IPS DF 6.9 (cell line): ENCODE results near the gene ASAP3.

ENCODE experiments used
- DNase-seq: peaks from one replicate; pipeline ENCODE4 v3.0.0-alpha.2; 2013; ENCODE audit warnings: low read depth, low spot score
- H3K27ac ChIP-seq: one replicate; pipeline ENCODE4 v1.5.1; 2013; ENCODE audit warnings: low read length, control low read depth
- H3K27me3 ChIP-seq: 2 replicates; pipeline ENCODE4 v1.6.1; 2013; ENCODE audit warnings: mild to moderate bottlenecking, low read length; ENCODE audit not compliant: control insufficient read depth, insufficient read depth
- H3K36me3 ChIP-seq: 2 replicates; pipeline ENCODE4 v1.6.1; 2013; ENCODE audit warnings: low read length; ENCODE audit not compliant: control insufficient read depth, insufficient read depth
- H3K4me1 ChIP-seq: 2 replicates; pipeline ENCODE4 v1.6.1; 2013; ENCODE audit warnings: low read length; ENCODE audit not compliant: control insufficient read depth, insufficient read depth
- H3K4me3 ChIP-seq: 2 replicates; pipeline ENCODE4 v1.5.1; 2013; ENCODE audit warnings: mild to moderate bottlenecking, low read length
- H3K9me3 ChIP-seq: 2 replicates; pipeline ENCODE4 v1.6.1; 2013; ENCODE audit warnings: low read length, inconsistent platforms; ENCODE audit not compliant: control insufficient read depth, insufficient read depth
- WGBS: extraction: QIAGEN DNeasy Blood & Tissue Kit; methylation state at CpG from one replicate; pipeline ENCODE4 v1.1.7; 2013; ENCODE audit warnings: mixed read lengths, missing lambda C conversion rate; ENCODE audit not compliant: insufficient read length, insufficient coverage; 5-methylcytosine and 5-hydroxymethylcytosine counted together

Gene ASAP3

DNA sequence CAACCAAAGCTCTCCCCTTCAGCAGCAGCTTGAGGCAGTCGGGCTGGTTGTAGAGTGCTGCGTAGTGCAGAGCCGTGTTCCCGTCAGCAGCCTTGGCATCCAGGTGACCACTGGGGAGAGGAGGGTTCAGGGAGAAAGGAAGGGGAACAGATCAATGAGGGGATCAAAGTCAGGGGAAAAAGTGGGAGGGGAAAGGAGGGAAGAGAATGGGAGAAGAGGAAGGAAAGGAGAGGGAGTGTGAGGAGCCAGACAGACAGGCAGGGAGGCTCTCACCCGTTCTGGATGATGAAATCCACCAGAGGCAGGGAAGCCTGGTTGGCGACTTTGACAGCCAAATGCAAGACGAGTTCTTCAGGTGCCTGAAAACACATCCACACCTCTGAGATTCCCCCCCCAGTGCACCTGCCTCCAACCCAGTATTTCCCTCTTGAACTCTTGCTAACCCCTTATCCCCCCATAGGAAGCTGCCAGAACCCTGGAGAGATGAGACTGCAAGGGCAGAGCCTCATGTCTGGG lies 49.7 kb downstream of the ASAP3 start:
- Histone ChIP-seq H3K4me3 (no peak overlapping the region), H3K27me3 (no peaks in the 10 kb centered on the region), H3K36me3 (peaks cover 28% of the 10 kb centered on the region), H3K9me3 (no peaks in the 10 kb centered on the region), H3K4me1 (no peaks in the 10 kb centered on the region), H3K27ac (no peak overlapping the region)
- DNase-seq, result no peak
- no CpG with 5 or more reads among the region's 7 CpGs for WGBS

DNA sequence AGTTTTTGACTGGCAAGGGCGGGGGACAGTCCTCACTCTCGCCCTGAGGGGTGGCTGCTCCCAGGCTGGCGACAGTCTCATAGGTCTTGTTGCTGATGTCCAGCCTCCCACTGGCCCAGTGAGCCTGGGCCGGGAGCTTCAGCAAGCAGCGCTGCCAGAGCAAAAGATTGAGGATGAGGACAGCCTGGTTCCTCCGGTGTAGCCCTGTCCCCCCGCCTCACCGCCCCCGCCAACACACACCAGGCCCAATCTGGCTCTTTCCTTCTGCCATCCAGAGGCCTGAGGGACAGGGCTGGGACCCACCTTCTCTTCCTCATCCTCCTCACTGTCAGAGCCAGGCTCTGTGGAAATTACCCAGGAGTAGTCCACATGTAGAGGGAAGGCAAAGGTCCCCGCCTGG lies 50.9 kb downstream of the ASAP3 start:
- H3K36me3 ChIP-seq, result peaks cover 28% of the 10 kb centered on the region
- H3K27me3 ChIP-seq, result no peaks in the 10 kb centered on the region

DNA sequence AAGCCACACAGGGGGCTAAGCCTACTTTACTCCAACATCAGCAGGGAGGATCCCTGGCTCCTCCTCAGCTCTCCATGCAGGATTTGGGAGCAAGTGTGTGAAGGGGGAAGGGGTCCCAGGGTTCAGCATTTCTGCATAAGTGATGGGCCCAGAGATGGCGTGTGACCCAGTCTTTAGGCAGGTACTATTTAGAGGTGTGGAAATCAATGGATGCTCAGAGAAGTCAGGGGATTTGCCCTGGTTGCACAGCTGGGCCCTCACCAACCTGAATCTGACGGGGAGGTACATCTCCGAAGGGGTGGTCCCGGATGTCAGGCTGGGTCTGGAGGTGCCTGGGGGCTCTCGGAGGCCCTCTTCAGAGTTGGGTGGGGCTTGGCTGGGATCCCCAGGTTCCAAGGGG lies 52.5 kb downstream of the ASAP3 start:
- WGBS, result no CpG with 5 or more reads among the region's 5 CpGs
- Histone ChIP-seq H3K36me3 (peaks cover 28% of the 10 kb centered on the region), H3K27me3 (peaks cover 2% of the 10 kb centered on the region; the same call in 1 of the 2 replicates), H3K9me3 (no peaks in the 10 kb centered on the region), H3K27ac (no peak overlapping the region), H3K4me3 (no peak overlapping the region), H3K4me1 (no peaks in the 10 kb centered on the region)
- DNase-seq, result no peak

More for the DNA sequence above, 50.9 kb downstream of the ASAP3 start:
- Histone ChIP-seq H3K4me3 (no peak overlapping the region), H3K4me1 (no peaks in the 10 kb centered on the region), H3K9me3 (no peaks in the 10 kb centered on the region), H3K27ac (no peak overlapping the region)
- no peak for DNase-seq
- WGBS, result no CpG with 5 or more reads among the region's 10 CpGs

DNA sequence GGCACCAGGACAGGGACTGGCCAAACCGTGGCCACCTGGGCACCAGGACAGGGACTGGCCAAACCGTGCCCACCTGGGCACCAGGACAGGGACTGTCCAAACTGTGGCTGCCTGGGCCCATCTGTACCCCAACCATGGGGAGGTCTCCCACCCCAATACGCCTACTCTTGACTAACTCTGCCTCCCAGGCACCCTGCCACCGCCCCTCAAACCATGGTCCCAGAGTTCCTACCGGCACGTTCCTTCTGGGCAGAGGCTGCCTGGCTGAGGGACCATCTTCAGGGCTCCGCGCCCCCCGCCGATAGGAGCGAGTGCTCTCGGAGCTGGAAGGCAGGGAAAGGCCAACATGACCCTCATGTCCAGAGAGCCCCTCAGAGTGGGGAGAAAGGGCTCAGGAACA lies 53.2 kb downstream of the ASAP3 start:
- no CpG with 5 or more reads among the region's 12 CpGs for WGBS
- peaks cover 27% of the 10 kb centered on the region for H3K36me3 ChIP-seq

DNA sequence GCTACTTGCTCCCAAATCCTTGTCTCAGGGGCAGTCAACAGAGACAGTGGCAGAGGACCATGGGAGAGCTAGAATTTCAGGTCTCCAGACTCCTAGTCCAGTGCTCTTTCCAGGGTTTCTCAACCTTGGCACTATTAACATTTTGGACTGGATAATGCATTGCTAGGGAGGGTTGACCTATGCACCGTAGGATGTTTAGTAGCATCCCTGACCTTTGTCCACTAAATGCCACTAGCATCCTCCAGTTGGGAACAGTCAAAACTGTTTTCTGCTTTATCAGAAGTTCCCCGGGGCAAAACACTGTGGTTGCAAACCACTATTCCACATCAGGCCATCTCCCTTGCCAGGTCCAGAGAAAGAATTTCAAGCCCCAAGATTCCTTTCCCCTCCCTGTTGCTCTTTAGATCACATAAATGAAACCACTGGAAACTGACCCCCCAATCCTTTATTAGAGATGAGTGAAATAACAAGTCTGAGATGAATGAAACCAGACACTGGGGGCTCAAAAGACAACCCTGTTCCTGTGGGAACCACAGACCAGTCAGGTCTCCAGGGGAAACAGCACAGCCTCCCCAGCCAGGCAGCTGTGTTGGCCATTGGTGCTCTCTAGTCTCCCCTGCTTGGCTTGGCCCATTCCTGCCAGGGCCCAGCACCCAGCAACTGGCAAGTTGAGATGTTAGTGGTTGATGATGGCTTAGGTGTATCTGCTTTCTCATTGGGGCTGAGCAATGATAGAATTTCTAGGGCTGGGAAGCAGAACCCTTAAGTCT lies 55.7 kb downstream of the ASAP3 start:
- no CpG with 5 or more reads among the region's 2 CpGs for WGBS
- Histone ChIP-seq H3K4me3 (no peak overlapping the region), H3K27me3 (peaks cover 26% of the 10 kb centered on the region), H3K4me1 (peaks cover 1% of the 10 kb centered on the region), H3K27ac (no peak overlapping the region), H3K36me3 (peaks cover 13% of the 10 kb centered on the region), H3K9me3 (no peaks in the 10 kb centered on the region)
- DNase-seq, result no peak

More for the DNA sequence above, 53.2 kb downstream of the ASAP3 start:
- H3K27me3 ChIP-seq, result peaks cover 7% of the 10 kb centered on the region; the same call in 1 of the 2 replicates
- no peaks in the 10 kb centered on the region for H3K9me3 ChIP-seq
- H3K4me1 ChIP-seq, result no peaks in the 10 kb centered on the region
- H3K27ac ChIP-seq, result no peak overlapping the region
- H3K4me3 ChIP-seq, result no peak overlapping the region
- no peak for DNase-seq

DNA sequence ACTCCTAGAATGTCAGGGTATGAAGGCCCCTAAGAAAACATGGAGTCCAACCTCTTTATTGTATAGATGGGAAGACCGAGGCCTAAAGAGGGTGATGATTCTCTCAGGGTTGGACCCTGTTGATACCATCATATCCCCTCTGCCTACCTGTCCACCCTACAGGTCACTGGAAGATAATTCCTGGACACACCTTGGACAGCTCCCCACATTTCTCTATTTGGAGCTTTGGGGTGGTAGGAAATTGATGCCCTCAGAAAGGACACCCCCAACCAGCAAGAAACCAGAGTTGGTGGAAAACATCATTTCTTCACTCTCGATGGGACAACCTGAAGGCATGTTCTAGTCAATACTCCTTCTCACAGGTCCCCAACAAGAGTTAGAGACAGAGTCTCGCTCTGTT lies 56.4 kb downstream of the ASAP3 start:
- WGBS, result no CpG with 5 or more reads among the region's 3 CpGs
- peaks cover 7% of the 10 kb centered on the region; the same call in 1 of the 2 replicates for H3K36me3 ChIP-seq
- H3K4me3 ChIP-seq, result no peak overlapping the region
- DNase-seq, result no peak
- peaks cover 34% of the 10 kb centered on the region for H3K27me3 ChIP-seq
- H3K4me1 ChIP-seq, result peaks cover 2% of the 10 kb centered on the region
- H3K27ac ChIP-seq, result no peak overlapping the region
- H3K9me3 ChIP-seq, result no peaks in the 10 kb centered on the region

DNA sequence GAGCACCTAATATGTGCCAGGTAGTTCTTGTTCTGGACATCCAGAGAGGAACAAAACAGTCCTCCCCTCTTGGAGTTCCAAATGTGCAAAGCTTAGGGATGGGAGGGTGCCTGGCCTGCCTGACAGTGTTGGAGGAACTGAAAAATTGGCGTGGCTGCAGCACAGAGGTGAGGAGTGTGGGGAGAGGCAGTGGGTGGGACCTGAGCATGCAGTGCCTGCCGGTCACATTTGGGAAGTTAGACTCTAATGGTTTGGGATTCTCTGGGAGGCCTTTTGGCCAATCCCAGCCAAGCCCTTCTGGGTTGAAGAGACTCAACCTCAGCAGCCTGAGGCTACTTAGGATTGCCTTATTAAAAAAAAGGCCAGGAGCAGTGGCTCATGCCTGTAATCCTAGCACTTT lies 57.2 kb downstream of the ASAP3 start:
- DNase-seq, result no peak
- peaks cover 7% of the 10 kb centered on the region; the same call in 1 of the 2 replicates for H3K36me3 ChIP-seq
- no CpG with 5 or more reads among the region's 2 CpGs for WGBS
- no peak overlapping the region for H3K4me3 ChIP-seq
- peaks cover 2% of the 10 kb centered on the region for H3K4me1 ChIP-seq
- no peaks in the 10 kb centered on the region for H3K9me3 ChIP-seq
- no peak overlapping the region for H3K27ac ChIP-seq
- peaks cover 41% of the 10 kb centered on the region for H3K27me3 ChIP-seq

DNA sequence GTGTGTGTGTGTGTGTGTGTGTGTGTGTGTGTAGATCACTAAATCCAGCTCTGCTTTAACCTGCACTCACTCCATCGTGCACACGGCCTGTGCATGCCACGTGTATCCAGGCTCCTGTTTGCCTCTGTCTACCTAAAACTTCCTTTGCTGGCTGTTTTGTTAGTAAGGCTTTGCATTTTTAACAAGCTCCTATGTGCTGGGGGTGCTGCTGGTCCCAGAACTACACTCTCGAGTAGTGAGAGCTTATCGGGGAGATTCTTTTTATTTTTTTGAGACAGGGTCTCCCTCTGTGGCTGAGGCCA lies 58.8 kb downstream of the ASAP3 start:
- no peak overlapping the region for H3K4me3 ChIP-seq
- 0 out of 2 replicates have a peak, but pooled peaks cover 2% of the 10 kb centered on the region for H3K36me3 ChIP-seq
- no peak overlapping the region for H3K27ac ChIP-seq
- DNase-seq, result no peak
- WGBS, result no CpG with 5 or more reads among the region's 5 CpGs
- peaks cover 57% of the 10 kb centered on the region for H3K27me3 ChIP-seq
- no peaks in the 10 kb centered on the region for H3K9me3 ChIP-seq
- H3K4me1 ChIP-seq, result peaks cover 2% of the 10 kb centered on the region

DNA sequence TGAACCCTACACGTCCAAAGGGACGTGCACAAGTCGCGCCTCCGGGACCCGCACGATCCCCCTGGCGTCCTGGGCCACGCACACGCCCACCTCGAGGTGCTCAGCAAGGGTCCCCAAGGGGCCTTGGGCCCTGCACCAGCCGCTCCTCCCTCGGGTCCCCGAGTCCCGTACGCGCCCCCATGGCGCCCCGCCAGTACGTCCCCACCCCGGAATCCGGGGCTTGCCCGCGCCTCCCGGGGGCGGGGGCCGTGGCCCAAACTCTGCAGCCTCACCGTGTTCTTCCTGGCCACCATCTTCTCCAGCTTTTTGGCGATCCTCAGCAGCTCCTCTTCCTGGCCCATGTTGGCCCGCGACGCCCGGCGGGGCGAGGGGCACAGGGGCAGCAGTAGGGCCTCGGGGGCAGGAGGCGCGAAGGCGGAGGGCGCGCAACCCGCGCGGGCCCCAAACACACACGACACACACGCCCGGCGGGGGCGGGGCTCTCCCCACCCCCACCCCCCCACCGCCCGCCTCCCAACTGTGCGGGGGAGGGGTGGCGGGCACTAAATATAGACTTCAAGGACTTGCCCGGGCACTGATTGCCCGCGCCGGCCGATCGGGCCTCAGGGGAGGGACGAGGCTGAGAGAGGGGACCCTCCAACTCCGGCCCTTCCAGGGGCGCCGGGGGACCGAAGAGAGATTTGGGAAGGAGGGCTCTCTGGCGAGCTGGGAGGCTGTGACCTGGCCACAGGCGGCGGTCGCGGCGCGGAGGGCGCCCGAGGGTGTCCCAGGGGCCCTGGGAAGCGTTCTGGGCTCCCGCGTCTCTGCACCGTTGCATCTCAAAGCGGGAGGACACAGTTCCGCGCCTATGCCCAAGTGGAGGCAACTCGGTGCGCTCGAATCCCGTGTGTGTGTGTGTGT lies 59.4 kb downstream of the ASAP3 start, which contains the start of gene TCEA3:
Gene TCEA3, minus strand, starts transcription at position 456 of the 900 bp plus-strand sequence. Its CDS starts 115 bp downstream, at position 341.
- Histone ChIP-seq H3K9me3 (no peaks in the 10 kb centered on the region), H3K4me1 (peaks cover 2% of the 10 kb centered on the region), H3K27ac (no peak within 1 kb of the TSS), H3K27me3 (peaks cover 62% of the 10 kb centered on the region), H3K4me3 (peak within 1 kb of the TSS; percentile 31; the same call in 1 of the 2 replicates), H3K36me3 (no peaks in the 10 kb centered on the region)
- no CpG with 5 or more reads among the region's 84 CpGs for WGBS
- no peak for DNase-seq
